HG03066 (cell line): Measurements from ENCODE around the gene IMMT.

Experiments
- ATAC-seq: cut with Tn5 transposase; IDR thresholded peaks from one replicate; pipeline ENCODE4 v1.9.1; 2021; ENCODE audit warnings: low read depth; ENCODE audit not compliant: unreplicated experiment

Gene IMMT

DNA sequence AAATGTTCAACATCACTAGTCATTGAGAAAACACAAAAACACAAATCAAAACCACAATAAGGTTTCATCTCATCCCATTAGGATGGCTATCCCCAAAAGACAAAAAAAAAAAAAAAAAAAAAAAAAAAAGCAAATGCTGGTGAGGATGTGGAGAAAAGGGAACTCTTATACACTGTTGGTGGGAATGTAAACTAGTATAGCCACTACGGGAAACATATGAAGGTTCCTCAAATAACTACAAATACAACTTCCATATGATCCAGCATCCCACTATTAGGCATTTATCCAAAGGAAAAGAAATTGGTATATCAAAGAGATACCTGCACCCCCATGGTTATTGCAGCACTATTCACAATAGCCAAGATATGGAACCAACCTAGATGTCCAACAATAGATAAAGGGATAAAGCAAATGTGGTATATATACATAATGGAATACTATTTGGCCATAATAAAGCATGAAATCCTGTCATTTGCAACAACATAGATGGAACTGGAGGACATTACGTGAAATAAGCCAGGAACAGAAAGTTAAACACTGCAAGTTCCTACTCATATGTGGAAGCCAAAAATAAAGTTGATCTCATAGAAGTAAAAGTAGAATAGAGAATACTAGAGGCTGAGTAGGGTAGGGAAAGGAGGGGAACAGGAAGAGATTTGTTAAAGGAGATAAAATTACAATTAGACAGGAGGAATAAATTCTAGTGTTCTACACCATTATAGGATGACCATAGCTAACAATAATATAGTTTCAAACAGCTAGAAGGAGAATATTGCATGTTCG is 98.0 kb downstream of the IMMT start:
- no peak for ATAC-seq

DNA sequence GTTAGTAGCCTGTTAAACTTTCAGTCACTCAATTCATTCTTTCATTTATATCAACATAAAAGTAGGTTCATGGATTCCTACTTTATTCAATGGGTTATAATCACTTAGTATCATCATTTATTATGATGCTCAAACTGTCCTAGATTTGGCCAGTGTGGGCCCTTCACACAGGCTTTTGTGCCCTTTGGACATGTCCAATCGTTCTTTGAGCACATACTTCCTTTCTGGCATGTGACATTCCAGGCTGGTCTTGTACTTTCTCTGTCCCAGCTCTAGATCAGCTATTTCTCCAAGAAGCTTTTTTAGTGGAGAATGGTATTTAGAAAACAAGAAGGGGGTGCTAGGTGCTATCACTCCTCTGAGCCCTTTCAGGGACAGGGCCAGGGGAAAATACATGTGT is 101.0 kb downstream of the IMMT start:
- ATAC-seq = no peak
